Epidermal melanocyte (primary cell): ENCODE measurements around the gene TRMT2A.

Source experiments
- DNase-seq: peaks from one replicate; pipeline ENCODE4 v3.0.0; 2011; ENCODE audit warnings: low spot score; ENCODE audit not compliant: insufficient read length

Gene TRMT2A

DNA sequence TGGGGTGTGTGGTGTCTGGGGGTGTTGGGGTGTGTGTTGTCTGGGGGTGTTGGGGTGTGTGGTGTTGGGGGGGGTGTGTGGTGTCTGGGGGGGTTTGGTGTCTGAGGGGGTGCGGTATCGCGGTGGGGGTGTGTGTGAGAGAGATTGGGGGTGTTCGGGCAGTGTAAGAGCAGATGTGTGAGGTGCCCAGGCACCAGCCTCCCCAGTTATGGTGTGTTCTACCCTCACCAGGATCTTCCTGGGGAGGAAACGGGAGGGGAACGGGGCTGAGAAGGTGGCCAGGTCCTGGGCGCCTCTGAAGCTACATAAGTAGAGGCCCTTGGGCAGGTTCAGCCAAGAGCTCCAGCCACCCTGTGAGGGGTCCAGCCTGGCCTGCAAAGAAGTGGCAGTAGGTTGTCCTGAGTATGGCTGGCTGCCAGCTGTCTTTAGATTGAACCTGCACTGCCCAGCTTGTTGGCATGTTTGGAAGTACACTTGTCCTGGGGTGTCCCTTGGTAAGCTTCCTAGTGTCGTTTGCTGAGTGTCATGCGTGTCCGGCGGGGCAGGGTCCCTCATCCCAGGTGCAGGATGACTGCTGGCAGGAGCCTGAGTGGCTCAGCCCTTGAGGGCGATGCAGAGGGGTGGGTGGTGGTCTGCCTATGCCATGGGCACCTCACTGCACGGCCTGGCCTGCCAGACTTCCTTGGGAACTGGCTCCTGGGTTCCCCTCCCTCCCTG is 6.5 kb upstream of the TRMT2A start:
- DNase-seq, result no peak

DNA sequence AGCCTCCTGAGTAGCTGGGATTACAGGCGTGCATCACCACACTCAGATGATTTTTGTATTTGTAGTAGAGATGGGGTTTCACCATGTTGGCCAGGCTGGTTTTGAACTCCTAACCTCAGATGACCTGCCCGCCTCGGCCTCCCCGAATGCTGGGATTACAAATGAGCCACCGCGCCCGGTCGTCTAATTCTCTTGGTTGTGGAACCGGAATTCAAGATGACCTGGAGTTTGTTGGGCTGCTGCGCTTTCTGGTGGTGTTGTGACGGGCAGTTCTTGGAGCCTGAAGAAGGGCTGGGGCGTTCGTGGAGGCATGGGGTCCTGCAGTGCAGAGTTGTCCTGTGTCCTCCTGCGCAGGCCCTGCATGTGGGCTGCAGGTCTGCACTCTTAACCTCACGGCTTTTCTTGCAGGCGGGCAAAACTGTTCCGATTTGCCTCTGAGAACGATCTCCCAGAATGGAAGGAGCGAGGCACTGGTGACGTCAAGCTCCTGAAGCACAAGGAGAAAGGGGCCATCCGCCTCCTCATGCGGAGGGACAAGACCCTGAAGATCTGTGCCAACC is 4.9 kb upstream of the TRMT2A start:
- DNase-seq, result no peak

DNA sequence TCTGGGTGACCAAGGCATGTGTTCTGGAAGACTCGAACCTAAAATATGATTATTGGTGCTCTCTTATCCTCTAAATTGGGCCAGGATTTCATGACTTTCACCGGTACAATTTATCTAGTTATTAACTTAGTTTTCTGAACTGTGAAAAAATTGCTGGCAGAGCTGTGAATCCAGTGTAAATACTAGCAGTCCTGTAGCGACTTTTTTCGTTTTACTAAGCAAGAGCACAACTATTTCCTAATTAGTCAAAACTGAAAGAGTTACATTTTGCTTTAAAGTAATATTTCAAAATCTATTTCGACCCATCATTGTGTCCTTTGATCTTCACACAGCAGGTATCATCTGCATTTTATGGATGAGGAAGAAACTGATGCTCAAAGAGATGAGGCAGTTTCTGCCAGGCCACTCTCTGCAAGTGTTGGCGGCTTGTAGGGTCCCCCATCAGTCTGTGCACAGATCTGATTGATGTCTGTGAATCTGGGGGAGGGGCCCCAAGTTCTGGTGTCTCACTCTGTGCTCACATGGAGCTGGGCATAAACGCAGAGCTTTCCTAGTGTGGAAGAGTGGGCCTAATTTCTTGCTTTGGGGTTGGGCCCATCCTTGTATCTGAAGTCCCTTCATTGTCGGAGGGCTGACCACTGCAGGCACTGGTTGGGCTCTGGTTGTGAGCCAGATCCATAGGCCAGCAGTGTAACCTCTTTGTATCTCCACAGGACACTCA is 1.4 kb upstream of the TRMT2A start:
- no peak for DNase-seq

DNA sequence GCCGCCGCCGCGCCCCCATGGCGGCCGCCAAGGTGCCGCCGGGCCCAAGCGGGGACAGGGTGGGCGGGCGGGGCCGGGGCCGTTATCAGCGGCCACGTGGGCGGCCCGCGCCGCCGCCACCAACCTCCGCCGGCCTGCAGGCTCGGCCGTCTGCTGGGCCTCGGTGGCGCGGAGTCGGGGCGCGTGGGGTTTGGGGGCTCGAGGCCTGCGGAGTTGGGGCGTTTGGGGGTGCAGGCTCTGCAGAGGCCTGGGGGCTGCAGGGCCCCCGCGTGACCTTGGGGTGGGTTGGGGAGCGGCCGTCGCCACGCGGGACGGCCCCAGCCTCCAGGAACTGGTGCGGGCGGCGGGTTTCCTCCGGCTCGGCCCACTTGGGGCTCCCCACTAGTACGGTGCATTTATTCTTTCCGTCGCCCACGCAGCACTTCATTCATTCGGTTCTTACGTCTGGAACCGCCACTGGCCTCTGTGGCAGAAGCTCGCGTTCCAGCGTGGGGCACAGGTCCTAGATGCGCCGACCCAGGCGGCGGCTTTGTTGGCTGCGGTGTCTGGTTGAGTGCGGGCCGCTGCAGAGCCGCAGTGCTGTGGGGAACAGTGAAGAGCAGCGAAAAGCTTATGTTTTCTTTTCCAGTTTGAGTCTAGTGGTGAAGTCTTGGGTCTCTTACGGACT is 740 bp upstream of the TRMT2A start:
- no peak for DNase-seq

DNA sequence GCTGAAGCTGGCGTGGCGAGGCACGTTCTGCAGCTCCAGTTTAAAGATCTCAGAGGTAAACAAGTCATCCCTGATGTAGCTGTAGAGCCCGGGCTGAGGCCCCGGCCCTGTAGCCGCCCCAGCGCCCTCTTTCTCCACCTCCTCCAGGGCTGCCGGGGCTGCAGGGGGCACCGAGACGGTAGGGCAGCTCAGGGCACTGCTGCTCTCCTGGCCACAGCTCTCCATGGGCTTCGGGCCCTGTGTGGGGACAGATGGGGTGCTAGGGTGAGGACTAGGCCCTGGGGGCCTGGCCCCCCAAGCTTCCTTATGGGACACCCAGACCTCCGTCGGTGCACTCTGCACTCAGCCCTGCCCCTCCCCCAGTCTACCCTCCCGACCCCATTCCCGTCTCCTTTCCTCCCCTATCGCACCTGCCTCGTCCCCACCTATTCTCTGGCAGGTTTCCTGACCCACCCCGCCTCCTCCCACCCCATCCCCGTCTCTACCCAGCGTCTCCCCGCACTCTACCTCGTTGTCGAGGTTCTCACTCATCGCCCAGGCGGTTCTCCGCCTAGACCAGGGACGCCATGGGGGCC is 563 bp downstream of the TRMT2A start:
- DNase-seq, result no peak

DNA sequence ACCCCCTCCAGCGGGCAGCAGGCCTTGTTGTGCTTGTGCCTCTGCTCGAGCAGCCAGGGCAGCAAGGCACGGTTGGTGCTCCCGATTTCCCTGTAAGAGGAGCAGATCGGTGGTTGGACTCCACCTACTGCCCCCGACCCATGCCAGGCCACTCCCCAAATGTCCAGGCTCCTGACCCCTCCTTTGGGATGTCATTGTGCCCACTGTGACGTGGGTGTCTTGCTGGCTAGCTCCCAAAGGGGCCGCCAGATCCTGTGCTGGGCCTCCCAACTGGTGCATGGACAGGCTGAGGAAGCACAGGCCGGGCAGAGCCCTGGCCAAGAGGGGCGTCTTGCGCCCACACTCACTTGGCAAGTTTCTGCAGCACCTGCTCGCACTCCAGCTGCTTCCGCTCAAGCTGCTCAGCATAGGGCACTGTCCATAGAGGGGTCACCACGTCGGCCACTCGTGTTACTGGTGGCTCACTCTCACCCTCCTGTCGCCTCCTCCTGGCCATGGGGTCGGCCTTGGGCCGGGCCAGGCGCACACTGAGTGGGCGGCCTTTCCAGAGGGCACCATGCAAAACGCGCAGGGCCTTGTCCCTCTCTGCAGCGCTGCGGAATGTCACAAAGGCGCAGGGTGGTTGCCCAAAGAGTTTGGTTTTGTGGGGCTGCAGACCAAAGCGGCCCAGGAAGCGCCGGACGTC is 1.2 kb downstream of the TRMT2A start, which contains the start of gene RANBP1:
Gene RANBP1 (plus strand): TSS at position 414 of the 685 bp plus-strand sequence. CDS start 81 bp downstream, at position 495.
- no peak for DNase-seq

DNA sequence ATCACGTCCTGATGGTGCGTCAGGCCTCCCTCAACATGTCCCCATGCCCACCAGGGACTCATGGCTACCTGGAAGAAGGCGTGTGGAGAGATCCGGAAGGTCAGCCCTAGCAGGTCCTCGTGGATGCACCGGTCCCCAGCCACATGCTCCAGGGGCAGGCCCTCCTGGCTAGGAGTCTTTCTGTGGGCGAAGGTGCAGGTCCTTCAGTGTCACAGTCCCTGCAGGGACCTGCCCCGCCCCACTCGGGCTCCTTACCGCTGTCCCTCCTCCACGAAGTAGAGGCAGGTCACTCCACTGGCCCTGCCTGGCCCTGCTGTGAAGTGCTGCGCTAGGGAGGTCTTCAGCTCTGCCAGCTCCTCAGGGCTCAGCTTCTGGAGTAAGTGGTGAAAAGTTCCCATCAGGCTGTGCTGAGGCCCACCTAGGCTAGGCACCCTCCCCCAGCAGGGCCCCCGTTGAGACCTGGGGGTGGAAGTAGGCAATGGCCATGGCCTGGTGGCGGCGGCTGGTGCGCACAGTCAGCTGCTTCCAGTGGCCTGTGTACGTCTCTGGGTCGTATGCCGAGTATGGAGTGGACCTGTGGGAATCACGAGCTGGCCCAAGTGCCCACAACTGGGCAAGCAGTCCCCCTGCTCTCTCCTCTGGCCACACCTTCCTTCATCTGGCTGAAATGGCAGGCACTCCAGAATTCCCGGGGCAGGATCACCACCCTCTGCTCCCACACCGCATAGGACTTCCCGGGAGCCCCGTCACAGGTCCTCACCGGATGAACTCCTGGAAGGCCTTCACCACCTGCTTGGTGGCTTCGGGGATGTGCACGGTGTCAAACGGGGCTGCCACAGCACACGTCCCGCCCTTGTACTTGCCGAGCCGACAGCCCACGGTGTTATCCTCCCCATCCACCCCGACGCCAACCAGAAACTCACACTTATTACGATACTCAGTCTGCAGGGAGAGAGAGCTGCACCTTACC is 2.2 kb downstream of the TRMT2A start:
- DNase-seq, result no peak

DNA sequence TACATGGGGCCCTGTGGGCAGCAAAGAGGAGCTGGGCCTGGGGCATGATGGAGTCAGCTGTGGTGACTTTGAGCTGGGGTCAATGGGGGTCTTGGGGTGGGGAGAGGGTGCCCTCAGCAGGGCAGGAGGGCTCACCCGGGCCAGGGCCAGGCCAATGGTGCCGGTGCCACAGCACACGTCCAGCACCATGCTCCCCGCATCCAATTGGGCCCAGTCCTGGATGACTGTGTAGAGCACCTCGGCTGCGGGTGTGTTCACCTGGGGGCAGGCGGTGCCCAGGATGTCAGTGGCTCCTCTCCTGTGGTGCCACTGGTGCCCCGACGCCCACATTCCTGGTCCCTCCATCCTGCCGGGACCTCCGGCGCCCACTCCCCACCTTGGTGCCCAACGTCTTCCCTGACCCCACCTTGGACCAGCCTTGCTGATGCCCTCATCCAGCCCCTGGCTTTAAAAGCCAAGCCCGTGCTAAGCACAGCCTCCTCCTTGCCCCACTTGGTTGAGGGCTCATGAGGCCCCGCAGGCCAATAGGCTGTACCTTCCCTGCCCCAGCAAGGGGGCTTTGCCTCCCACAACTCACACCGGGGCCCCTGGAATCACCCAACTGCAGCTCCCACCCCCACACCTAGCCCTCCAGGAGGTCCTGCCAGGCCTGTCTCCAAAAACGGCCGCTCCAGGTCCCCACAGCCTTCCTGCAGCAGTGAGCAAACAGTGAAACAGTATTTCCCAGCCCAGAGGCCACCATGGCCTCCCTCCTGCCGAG is 3.3 kb downstream of the TRMT2A start:
- DNase-seq, result no peak

DNA sequence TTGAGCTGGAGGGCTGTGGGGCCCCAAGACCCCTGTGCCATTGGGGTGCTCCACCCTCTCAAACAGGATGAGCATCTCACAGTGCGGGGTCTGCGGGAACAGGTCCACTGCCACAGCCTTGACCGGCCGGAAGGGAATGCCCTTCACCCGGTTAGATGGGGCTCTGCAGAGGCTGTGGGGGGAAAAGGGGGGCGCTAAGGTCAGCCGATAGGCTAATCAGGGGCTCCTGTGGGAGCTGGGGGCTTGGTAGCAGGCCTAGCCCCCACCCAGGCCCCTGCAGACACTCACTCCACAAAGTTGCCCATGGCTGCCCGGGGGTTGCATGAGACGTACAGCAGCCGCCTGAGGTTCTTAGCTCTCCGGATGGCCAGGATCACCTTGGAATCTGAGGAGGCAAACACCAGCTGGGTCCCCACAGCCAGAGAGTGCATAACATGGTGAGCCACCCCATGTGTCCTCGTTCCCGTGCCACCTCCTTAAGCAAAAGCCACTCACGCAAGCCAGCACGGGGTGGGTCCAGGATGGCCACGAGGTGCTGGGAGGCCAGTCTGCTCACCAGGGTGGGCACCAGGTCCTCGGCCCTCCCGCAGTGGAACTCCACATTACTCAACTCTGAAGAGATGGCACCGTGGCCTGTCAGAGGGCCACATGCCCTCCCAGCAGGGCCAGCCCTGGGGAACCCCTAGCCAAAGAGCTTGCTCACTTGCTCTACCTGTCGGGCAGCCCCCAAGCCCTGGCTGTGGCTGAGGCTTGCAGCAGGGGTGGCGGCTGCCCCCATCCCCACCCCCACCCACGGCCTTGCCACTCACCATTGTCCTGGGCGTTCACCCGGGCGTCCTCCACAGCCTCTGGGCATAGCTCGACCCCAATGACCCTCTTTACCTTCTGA is 4.2 kb downstream of the TRMT2A start:
- no peak for DNase-seq

DNA sequence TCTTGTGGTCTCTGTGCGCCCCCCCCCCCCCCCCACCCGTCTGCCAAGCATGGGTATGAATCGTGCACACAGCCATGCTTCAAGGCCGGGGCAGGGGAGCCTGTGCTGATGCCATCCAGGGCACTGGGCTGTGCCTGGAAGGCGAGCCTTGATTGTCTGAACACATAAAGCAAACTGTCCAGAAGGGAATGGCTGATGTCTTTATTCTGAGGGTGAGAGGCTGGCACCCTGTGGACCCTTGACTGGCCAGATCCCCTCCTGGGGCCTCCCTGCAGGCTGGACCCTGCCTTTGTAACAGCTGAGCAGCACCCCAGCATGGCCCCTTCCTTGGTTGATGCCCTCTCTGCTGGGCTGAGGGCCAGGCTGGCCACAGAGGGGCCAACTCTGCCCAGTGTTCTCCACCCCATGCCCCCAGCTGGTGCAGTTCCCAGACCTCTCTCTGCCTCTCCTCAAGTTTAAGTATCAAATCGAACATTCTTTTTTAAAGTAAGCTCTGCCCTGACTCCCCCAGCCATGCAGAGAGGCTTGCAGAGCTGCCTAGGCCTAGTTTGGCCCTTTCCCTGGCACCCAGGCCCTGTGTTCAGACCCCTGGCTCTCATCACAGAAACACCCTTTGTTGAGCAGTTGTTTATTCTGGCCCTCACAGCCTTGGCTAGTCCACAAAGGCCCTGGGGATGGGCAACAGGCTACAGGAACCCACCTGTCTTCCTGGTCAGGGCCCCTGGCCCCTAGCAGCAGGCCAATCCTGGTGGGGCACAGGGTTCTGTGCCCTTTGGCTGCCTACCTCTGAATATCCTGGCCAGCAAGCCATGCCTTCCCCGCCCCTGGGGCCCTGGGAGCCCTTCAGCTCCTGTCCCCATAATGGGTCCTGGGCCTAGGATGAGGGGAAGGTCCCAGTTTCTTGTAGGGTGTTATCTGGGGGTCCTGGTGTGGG is 5.1 kb downstream of the TRMT2A start:
- DNase-seq, result no peak

DNA sequence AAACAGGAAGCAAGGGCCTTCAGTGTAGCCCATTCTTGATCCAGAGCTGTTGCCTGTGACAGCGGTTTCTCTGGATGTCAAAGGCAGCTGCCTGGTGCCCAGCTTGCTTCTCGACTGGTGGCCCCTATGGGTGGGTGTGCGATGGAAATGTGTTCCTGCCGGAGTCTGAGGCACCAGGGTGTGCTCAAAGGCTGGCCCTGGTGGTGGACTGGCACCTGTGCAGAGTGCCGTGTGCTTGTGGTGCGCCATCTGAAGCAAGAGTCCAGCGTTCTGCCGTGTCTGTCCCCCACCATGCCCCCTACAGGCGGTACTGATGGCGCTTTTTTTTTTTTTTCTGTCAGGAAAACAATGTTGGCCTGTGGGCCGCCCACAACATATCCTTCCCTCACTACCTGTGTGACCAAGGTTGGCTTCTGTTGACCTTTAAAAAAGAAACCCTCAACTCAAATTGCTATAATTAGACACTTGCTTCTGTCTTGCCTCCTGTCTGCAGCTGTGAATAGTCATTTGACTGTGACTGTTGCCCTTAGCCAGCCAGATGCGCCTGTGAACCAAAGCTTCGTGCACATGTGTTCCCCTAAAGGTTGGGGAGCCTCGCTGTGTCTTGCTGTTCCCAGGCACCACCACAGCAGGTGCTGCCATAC is 5.9 kb downstream of the TRMT2A start:
- no peak for DNase-seq

DNA sequence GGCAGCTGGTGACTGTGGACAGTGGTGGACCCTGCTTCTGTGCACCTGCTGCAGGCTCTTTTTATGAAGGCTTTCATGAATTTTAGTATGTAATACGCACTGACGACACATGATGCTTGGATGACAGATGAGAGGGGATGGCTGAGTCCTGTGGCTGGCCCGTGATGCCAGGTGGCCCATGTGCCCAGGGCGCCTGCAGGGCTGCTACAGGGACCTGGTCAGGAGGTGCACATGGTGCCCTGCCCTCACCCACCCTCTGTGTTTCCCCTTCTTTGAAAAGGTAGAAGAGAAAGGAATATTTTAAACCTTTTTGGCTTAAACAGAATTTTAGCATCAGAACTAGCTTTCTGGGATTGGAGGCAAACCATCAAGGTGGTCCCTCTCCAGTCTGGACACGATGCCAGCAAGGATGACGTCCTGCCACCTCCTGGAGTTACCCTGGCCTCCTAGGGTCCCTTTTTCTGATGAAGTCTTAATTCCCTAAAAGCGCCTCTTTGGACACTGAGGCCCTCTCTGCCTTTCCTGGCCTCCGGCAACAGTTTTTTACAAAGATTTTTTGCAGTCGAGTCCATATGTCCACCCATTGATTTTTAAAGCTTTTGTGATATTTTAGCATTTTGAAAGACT is 6.6 kb downstream of the TRMT2A start:
- no peak for DNase-seq

DNA sequence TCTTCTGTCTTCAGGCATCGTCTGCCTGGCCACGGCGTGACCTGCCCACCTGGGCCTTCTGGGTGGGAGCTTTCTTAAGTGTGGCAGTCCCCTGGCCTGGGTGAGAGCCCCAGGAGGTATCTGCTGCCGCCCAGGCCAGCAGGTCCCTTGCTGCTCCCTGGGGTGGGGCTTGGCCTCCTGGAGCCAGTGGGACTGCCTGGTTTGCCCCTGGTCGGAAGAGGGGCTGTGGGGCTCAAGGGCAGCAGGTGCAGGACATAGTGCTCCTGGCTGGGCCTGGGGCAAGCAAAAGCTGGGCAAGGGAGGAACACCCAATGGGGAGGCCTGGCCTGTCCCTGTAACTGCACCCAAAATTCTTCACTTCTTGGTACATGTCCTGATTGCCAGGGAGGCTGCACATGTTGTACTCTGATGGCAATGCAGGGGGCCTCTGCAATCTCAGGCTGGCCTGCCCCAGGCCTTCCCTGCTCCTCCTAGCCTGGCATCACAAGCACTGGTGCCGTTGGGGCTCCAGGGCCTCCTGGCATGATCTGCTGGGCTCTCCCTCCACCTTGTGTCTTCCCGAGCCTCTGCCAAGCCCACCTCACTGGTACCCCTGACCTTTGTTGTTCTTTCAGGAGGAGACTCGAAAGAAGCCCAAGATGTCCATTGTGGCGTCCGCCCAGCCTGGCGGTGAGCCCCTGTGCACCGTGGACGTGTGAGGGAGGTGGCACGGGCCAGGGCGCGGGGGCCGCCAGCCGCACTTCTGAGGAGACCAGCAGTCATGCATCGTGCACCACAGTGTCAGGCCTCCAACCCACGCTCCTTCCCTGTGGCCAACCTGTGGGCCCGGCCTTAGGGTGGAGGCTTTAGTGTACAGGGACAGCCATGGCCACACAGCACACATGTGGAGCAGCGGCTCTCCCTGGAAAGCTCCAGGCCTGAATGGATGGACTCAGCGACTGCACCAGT is 7.3 kb downstream of the TRMT2A start:
- no peak for DNase-seq

DNA sequence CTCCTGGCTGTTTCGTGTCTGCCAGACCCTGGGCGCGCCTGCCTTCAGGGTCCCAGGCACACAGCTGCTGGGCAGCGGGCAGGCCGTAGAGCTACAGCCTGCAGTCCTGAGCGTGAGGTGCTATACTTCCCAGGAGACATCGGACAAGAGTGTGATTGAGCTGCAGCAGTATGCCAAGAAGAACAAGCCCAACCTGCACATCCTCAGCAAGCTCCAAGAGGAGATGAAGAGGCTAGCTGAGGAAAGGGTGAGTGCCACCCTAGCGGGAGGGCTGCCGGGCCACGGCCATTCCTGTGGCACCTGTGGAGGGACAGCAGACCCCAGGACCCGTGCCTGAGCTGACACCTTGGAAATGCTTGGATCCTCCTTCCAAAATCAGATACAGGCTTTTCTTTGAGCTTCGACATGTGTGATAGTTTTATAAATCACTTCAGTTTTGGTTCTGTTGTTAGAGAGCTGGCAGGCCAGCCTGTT is 8.2 kb downstream of the TRMT2A start:
- DNase-seq, result no peak
